NCI-H2196 (cell line): ENCODE measurements around the gene ARHGAP10.

Experiments used
- DNase-seq: peaks from one replicate; lab custom pipeline; 2025; ENCODE audit not compliant: unreplicated experiment; lab: John Stamatoyannopoulos, UW

ARHGAP10 gene

GRCh38 chr4:147824316-147824715 lies 92.4 kb downstream of the ARHGAP10 start:
- DNase-seq, result no peak

- DNase-seq, result no peak
Observed at GRCh38 chr4:147824884-147825283, 93.0 kb downstream of the ARHGAP10 start.

- no peak for DNase-seq
Observed at GRCh38 chr4:147825451-147826287, 93.8 kb downstream of the ARHGAP10 start.

GRCh38 chr4:147826288-147826646 lies 94.4 kb downstream of the ARHGAP10 start:
- DNase-seq, result no peak

GRCh38 chr4:147828331-147828905 lies 96.5 kb downstream of the ARHGAP10 start:
- DNase-seq, result no peak

GRCh38 chr4:147829401-147830101 lies 97.7 kb downstream of the ARHGAP10 start:
- no peak for DNase-seq

GRCh38 chr4:147830102-147830463 lies 98.2 kb downstream of the ARHGAP10 start:
- no peak for DNase-seq

- DNase-seq, result no peak
Observed at GRCh38 chr4:147830987-147831386, 99.1 kb downstream of the ARHGAP10 start.

GRCh38 chr4:147831551-147832171 lies 99.8 kb downstream of the ARHGAP10 start:
- DNase-seq, result no peak

GRCh38 chr4:147833254-147833653 lies 101.4 kb downstream of the ARHGAP10 start:
- DNase-seq, result no peak

GRCh38 chr4:147833741-147834140 lies 101.9 kb downstream of the ARHGAP10 start:
- no peak for DNase-seq

GRCh38 chr4:147834480-147834879 lies 102.6 kb downstream of the ARHGAP10 start:
- DNase-seq, result no peak

- DNase-seq, result no peak
Observed at GRCh38 chr4:147836807-147837206, 104.9 kb downstream of the ARHGAP10 start.

- no peak for DNase-seq
Observed at GRCh38 chr4:147837435-147837834, 105.5 kb downstream of the ARHGAP10 start.

GRCh38 chr4:147837854-147838253 lies 106.0 kb downstream of the ARHGAP10 start:
- no peak for DNase-seq

- DNase-seq, result no peak
Observed at GRCh38 chr4:147839200-147839599, 107.3 kb downstream of the ARHGAP10 start.

GRCh38 chr4:147839663-147840062 lies 107.8 kb downstream of the ARHGAP10 start:
- DNase-seq, result no peak

- DNase-seq, result no peak
Observed at GRCh38 chr4:147840838-147841738, 109.2 kb downstream of the ARHGAP10 start.

- DNase-seq, result no peak
Observed at GRCh38 chr4:147842573-147842972, 110.7 kb downstream of the ARHGAP10 start.

GRCh38 chr4:147843162-147843561 lies 111.3 kb downstream of the ARHGAP10 start:
- no peak for DNase-seq

- DNase-seq, result no peak
Observed at GRCh38 chr4:147844781-147845180, 112.9 kb downstream of the ARHGAP10 start.
